Peyer's patch (tissue), 4 donors: ENCODE measurements around the gene IQGAP2. TPM values are rescaled to one million over a fixed set of nuclear protein-coding genes. Genes with fewer than 3 reads are reported as not detected.

Source experiments
- DNase-seq, 3 donors: peaks; one replicate each; pipeline ENCODE4 v3.0.0-alpha.2; 2017 to 2019
- H3K27ac ChIP-seq, 4 donors: fragments of 200-600 bp; sonication (generic); one replicate each; pipeline ENCODE4 v1.5.1; 2016 to 2019
- H3K27me3 ChIP-seq, 2 donors: fragments of 200-600 bp; sonication (generic); one replicate each; pipeline ENCODE4 v1.5.1; 2019
- H3K36me3 ChIP-seq, 3 donors: fragments of 200-600 bp; sonication (generic); one replicate each; pipeline ENCODE4 v1.5.1; 2016 to 2019
- H3K4me1 ChIP-seq, 4 donors: fragments of 200-600 bp; sonication (generic); one replicate each; pipeline ENCODE4 v1.5.1; 2016 to 2019
- H3K4me3 ChIP-seq, 4 donors: fragments of 200-600 bp; sonication (generic); 1 replicate in 3 of 4; 2 replicates in 1 of 4; pipeline ENCODE4 v1.5.1; 2016 to 2019; ENCODE audit warnings: mild to moderate bottlenecking in 1 of 4
- H3K9me3 ChIP-seq, 4 donors: fragments of 200-600 bp; sonication (generic); one replicate each; pipeline ENCODE4 v1.5.1; 2016 to 2019; ENCODE audit warnings: mild to moderate bottlenecking in 1 of 4
- CTCF ChIP-seq, 6 experiments: fragments of 450-650 bp in 4 of 6; fragments of 200-600 bp in 2 of 6; sonication (generic) in 1 of 6; IDR thresholded peaks; one replicate each; pipeline ENCODE4 v1.5.1; 2017 to 2019; ENCODE audit warnings: antibody characterized with exemption in 6 of 6, mild to moderate bottlenecking in 3 of 6, moderate library complexity in 1 of 6
- POLR2A ChIP-seq, 2 donors: fragments of 450-650 bp; IDR thresholded peaks; one replicate each; pipeline ENCODE4 v1.5.1; 2017; ENCODE audit warnings: antibody characterized with exemption in 2 of 2, mild to moderate bottlenecking in 2 of 2, moderate library complexity in 2 of 2
- total RNA-seq, 4 donors: library from RNA; depleted of rRNA; stranded (reverse); fragments of >200 nt; gene quantifications; one replicate each; pipeline ENCODE4 v1.1.0, GENCODE V29; 2016

The IQGAP2 gene
- total RNA-seq, 4 donors from 2014 or later: 58.6 to 110 (median 84.7) TPM

GRCh38 chr5:76643371-76643770, 240.3 kb downstream of the IQGAP2 start:
- Histone ChIP-seq H3K27ac (no peak overlapping the region), H3K4me1 (no peaks in the 10 kb centered on the region)

GRCh38 chr5:76649140-76649539, 246.1 kb downstream of the IQGAP2 start:
- H3K4me3 ChIP-seq: no peak overlapping the region
- H3K36me3 ChIP-seq: peaks cover 0 to 12% (median 0%) of the 10 kb centered on the region in 3 donors
- TF ChIP-seq CTCF (IDR thresholded peaks at IDR 0.05) (no peak), POLR2A (IDR thresholded peaks at IDR 0.05) (no peak)
- DNase-seq: no peak
- no peak overlapping the region for H3K27ac ChIP-seq
- no peaks in the 10 kb centered on the region for H3K4me1 ChIP-seq
- H3K9me3 ChIP-seq: peaks cover 0 to 9% (median 2%) of the 10 kb centered on the region in 4 donors
- H3K27me3 ChIP-seq: no peaks in the 10 kb centered on the region

More at GRCh38 chr5:76643371-76643770, 240.3 kb downstream of the IQGAP2 start:
- Histone ChIP-seq H3K9me3 (no peaks in the 10 kb centered on the region), H3K4me3 (no peak overlapping the region), H3K27me3 (no peaks in the 10 kb centered on the region), H3K36me3 (peaks cover 0 to 28% (median 0%) of the 10 kb centered on the region in 3 donors)
- DNase-seq: no peak
- TF ChIP-seq CTCF (IDR thresholded peaks at IDR 0.05) (no peak), POLR2A (IDR thresholded peaks at IDR 0.05) (no peak)

GRCh38 chr5:76652809-76653414, 249.8 kb downstream of the IQGAP2 start:
- TF ChIP-seq CTCF (IDR thresholded peaks at IDR 0.05) (no peak), POLR2A (IDR thresholded peaks at IDR 0.05) (no peak)
- DNase-seq: no peak
- Histone ChIP-seq H3K4me3 (no peak overlapping the region), H3K27me3 (no peaks in the 10 kb centered on the region), H3K4me1 (no peaks in the 10 kb centered on the region), H3K36me3 (peaks cover 0 to 13% (median 0%) of the 10 kb centered on the region in 3 donors), H3K27ac (no peak overlapping the region), H3K9me3 (peaks cover 0 to 9% (median 2%) of the 10 kb centered on the region in 4 donors)

GRCh38 chr5:76657091-76657490, 254.0 kb downstream of the IQGAP2 start:
- Histone ChIP-seq H3K9me3 (no peaks in the 10 kb centered on the region), H3K27ac (no peak overlapping the region), H3K27me3 (no peaks in the 10 kb centered on the region), H3K36me3 (peaks cover 0 to 22% (median 0%) of the 10 kb centered on the region in 3 donors), H3K4me3 (no peak overlapping the region), H3K4me1 (no peaks in the 10 kb centered on the region)
- no peak for TF ChIP-seq CTCF (IDR thresholded peaks at IDR 0.05)
- TF ChIP-seq POLR2A (IDR thresholded peaks at IDR 0.05): no peak
- DNase-seq: no peak

GRCh38 chr5:76657683-76658311, 254.7 kb downstream of the IQGAP2 start:
- TF ChIP-seq CTCF (IDR thresholded peaks at IDR 0.05) (no peak), POLR2A (IDR thresholded peaks at IDR 0.05) (no peak)
- Histone ChIP-seq H3K36me3 (peaks cover 0 to 22% (median 0%) of the 10 kb centered on the region in 3 donors), H3K4me3 (no peak overlapping the region), H3K27ac (no peak overlapping the region), H3K27me3 (no peaks in the 10 kb centered on the region), H3K4me1 (no peaks in the 10 kb centered on the region), H3K9me3 (no peaks in the 10 kb centered on the region)
- no peak for DNase-seq
